Spleen (tissue), 7 donors: Measurements from ENCODE around the gene GNRH2.

Experiments used
- POLR2A ChIP-seq, 3 donors: fragments of 450-650 bp; IDR thresholded peaks; one replicate each; pipeline ENCODE4 v1.5.1; 2017; ENCODE audit warnings: antibody characterized with exemption in 3 of 3, mild to moderate bottlenecking in 1 of 3
- POLR2AphosphoS5 ChIP-seq, 3 donors: sonication (generic); formaldehyde crosslinking; IDR thresholded peaks; one replicate each; pipeline ENCODE4 v1.5.1; 2017; ENCODE audit warnings: antibody characterized with exemption in 3 of 3
- TF ChIP-seq, protein P1 (sequence below), 11 experiments: fragments of 200-600 bp in 7 of 11; fragments of 450-650 bp in 4 of 11; sonication (generic) in 4 of 11; IDR thresholded peaks in 8 of 11; conservative IDR thresholded peaks in 3 of 11; 1 replicate in 7 of 11; 2 replicates in 4 of 11; pipeline versions ENCODE4 v1.4.0 to v1.8.0; 2016 to 2021; ENCODE audit warnings: antibody characterized with exemption in 11 of 11, inconsistent platforms in 4 of 11, mild to moderate bottlenecking in 1 of 11
- donor health status: DM: no; HTN: no; CAD: no; lungs with moderate emphysema.
- donor health status: DM: no; HTN: no; CAD: no.
- donor health status: DM: no; HTN: no; CAD: no.

DNA sequence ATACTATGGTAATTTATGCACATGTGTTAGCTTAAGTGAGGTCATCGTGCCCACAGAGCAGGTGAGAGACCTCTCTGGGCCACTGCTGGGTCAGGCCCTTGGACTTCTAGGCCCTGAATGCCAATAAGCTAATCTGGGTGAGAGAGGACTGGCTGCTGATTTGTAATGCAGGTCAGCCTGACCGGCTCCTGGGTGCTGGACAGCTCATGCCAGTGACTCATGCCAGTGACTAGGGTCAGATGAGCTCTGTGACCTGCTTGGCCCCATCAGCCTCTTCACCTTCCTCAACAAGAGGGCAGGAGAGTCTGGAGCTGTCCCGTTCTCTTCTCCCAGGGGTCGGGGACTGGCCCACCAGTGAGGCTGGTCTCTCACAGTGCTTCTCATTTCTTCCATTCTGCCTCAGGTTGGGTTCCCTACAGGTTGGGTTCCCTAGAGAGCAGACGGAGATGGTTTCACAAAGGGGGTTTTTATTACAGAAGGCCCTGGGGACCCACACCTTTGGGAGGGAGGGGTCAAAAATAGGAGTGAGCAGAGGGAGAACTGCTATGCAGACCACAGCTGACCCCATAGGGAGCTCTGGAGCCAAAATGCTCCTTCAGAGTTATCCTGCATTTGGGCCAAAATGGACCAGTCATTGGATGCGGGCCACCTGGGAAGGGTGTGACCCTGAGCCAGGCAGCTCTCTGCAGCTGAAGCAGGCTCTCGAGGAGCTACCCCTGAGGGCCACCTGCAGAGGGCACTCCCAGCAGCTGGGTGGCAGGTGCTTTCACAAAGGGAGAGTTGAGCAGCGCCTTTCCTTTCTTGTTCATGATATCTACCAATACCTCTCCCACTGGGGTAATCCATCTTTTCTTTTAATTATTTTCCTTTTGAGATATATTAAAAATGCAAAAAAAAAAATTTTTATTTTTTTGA lies 25.8 kb downstream of the GNRH2 start:
- TF ChIP-seq, protein P1, sequence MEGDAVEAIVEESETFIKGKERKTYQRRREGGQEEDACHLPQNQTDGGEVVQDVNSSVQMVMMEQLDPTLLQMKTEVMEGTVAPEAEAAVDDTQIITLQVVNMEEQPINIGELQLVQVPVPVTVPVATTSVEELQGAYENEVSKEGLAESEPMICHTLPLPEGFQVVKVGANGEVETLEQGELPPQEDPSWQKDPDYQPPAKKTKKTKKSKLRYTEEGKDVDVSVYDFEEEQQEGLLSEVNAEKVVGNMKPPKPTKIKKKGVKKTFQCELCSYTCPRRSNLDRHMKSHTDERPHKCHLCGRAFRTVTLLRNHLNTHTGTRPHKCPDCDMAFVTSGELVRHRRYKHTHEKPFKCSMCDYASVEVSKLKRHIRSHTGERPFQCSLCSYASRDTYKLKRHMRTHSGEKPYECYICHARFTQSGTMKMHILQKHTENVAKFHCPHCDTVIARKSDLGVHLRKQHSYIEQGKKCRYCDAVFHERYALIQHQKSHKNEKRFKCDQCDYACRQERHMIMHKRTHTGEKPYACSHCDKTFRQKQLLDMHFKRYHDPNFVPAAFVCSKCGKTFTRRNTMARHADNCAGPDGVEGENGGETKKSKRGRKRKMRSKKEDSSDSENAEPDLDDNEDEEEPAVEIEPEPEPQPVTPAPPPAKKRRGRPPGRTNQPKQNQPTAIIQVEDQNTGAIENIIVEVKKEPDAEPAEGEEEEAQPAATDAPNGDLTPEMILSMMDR (IDR thresholded peaks at IDR 0.05 in 8 of 11, conservative IDR thresholded peaks at IDR 0.05 in 3 of 11) = peak in 1 of 11 experiments; percentile 25
- TF ChIP-seq POLR2AphosphoS5 (IDR thresholded peaks at IDR 0.05) = no peak
- TF ChIP-seq POLR2A (IDR thresholded peaks at IDR 0.05) = no peak
